ENCODE measurements around the gene ZNF575. TPM values are rescaled to one million over a fixed set of nuclear protein-coding genes. Genes with fewer than 3 reads are reported as not detected.
"Not testable (repeated sequence)": the region's sequence is repeated elsewhere in the genome, so short reads cannot be mapped to it uniquely, and the experiment has no call there.

ZNF575 gene
- total RNA-seq, 1 experiment from 2014 or later: not detected

GRCh38 chr19:43544077-43544476, 11.1 kb downstream of the ZNF575 start:
- no peak for DNase-seq (ENCODE audit: low read depth)

GRCh38 chr19:43545276-43545675, 12.3 kb downstream of the ZNF575 start:
- DNase-seq (ENCODE audit: low read depth): no peak

- DNase-seq (ENCODE audit: low read depth): no peak
Measured at GRCh38 chr19:43545981-43546380, 13.0 kb downstream of the ZNF575 start.

- no peak for DNase-seq (ENCODE audit: low read depth)
Measured at GRCh38 chr19:43546581-43546980, 13.6 kb downstream of the ZNF575 start.

- DNase-seq (ENCODE audit: low read depth): not testable (repeated sequence)
Measured at GRCh38 chr19:43547926-43548325, 14.9 kb downstream of the ZNF575 start.

- no peak for DNase-seq (ENCODE audit: low read depth)
Measured at GRCh38 chr19:43548706-43549105, 15.7 kb downstream of the ZNF575 start.

GRCh38 chr19:43551399-43552197, 18.6 kb downstream of the ZNF575 start:
- DNase-seq (ENCODE audit: low read depth): no peak

GRCh38 chr19:43552198-43552450, 19.1 kb downstream of the ZNF575 start:
- no peak for DNase-seq (ENCODE audit: low read depth)

GRCh38 chr19:43552616-43553015, 19.6 kb downstream of the ZNF575 start:
- DNase-seq (ENCODE audit: low read depth): no peak

- no peak for DNase-seq (ENCODE audit: low read depth)
Measured at GRCh38 chr19:43553656-43554055, 20.7 kb downstream of the ZNF575 start.

- DNase-seq (ENCODE audit: low read depth): no peak
Measured at GRCh38 chr19:43554317-43554895, 21.4 kb downstream of the ZNF575 start.

- DNase-seq (ENCODE audit: low read depth): peak; percentile 65
Measured at GRCh38 chr19:43555185-43555770, 22.3 kb downstream of the ZNF575 start.

- peak; percentile 59 for DNase-seq (ENCODE audit: low read depth)
Measured at GRCh38 chr19:43560687-43561086, 27.7 kb downstream of the ZNF575 start.

- DNase-seq (ENCODE audit: low read depth): no peak
Measured at GRCh38 chr19:43561139-43561970, 28.4 kb downstream of the ZNF575 start.

- no peak for DNase-seq (ENCODE audit: low read depth)
Measured at GRCh38 chr19:43562226-43562697, 29.3 kb downstream of the ZNF575 start.

GRCh38 chr19:43562698-43563241, 29.8 kb downstream of the ZNF575 start:
- peak; percentile 99 for DNase-seq (ENCODE audit: low read depth)

GRCh38 chr19:43563816-43564457, 30.9 kb downstream of the ZNF575 start:
- DNase-seq (ENCODE audit: low read depth): no peak

GRCh38 chr19:43564800-43565199, 31.8 kb downstream of the ZNF575 start:
- no peak for DNase-seq (ENCODE audit: low read depth)

- no peak for DNase-seq (ENCODE audit: low read depth)
Measured at GRCh38 chr19:43569657-43570056, 36.7 kb downstream of the ZNF575 start.

- no peak for DNase-seq (ENCODE audit: low read depth)
Measured at GRCh38 chr19:43570174-43570791, 37.3 kb downstream of the ZNF575 start.

GRCh38 chr19:43572171-43572588, 39.2 kb downstream of the ZNF575 start:
- DNase-seq (ENCODE audit: low read depth): no peak
